ENCODE data around the gene PIK3C2G.

DNA sequence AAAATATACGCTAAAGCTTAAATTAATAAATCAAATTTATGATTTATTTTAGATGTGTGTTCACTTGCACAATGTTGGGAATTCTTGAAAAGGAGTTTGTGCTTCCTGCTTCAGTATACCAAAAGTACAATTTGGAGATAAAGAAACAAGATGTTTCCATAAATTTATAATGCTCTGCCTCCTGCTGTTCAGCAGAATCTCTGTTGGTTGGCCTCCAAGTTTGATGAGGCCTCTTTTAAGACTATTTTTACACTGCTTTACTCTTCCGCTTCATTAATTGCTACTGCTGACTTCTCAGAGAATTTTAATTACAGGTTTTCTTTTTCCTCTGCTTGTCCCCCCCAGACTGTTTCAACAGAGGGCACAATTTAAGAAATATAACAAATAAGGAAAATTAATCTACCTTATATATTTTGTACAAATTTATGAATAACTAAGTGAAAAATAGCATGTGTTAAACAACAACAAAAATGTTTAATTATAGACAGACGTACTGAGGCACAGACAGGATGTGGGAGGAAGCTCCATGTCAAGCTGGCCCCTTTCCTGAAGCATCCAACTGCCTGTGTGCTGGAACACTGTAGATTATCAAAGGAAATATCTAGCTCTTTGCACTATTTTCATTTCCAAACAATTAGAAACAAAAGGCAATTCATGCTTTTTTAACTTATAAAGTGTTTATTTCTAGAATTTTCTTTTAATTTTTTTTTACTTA, 83.9 kb downstream of the PIK3C2G start:
- TF ChIP-seq, protein P1, sequence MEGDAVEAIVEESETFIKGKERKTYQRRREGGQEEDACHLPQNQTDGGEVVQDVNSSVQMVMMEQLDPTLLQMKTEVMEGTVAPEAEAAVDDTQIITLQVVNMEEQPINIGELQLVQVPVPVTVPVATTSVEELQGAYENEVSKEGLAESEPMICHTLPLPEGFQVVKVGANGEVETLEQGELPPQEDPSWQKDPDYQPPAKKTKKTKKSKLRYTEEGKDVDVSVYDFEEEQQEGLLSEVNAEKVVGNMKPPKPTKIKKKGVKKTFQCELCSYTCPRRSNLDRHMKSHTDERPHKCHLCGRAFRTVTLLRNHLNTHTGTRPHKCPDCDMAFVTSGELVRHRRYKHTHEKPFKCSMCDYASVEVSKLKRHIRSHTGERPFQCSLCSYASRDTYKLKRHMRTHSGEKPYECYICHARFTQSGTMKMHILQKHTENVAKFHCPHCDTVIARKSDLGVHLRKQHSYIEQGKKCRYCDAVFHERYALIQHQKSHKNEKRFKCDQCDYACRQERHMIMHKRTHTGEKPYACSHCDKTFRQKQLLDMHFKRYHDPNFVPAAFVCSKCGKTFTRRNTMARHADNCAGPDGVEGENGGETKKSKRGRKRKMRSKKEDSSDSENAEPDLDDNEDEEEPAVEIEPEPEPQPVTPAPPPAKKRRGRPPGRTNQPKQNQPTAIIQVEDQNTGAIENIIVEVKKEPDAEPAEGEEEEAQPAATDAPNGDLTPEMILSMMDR (IDR thresholded peaks at IDR 0.05) = no peak
- no peak for TF ChIP-seq POLR2A (IDR thresholded peaks at IDR 0.05)

Measured in tibial nerve (tissue), 3 donors.